HG03045 (cell line): ENCODE data around the gene LRCH1.
A peak's percentile ranks its signal among the peaks of the same experiment; 100 is the strongest.

Experiments used
- ATAC-seq: cut with Tn5 transposase; IDR thresholded peaks from one replicate; pipeline ENCODE4 v1.9.1; 2021; ENCODE audit warnings: mild to moderate bottlenecking, moderate library complexity; ENCODE audit not compliant: unreplicated experiment

Gene LRCH1

GRCh38 chr13:46609052-46609451 lies 56.1 kb downstream of the LRCH1 start:
- no peak for ATAC-seq

- ATAC-seq = no peak
Measured at GRCh38 chr13:46609726-46610125, 56.8 kb downstream of the LRCH1 start.

- no peak for ATAC-seq
Measured at GRCh38 chr13:46612267-46612666, 59.3 kb downstream of the LRCH1 start.

- no peak for ATAC-seq
Measured at GRCh38 chr13:46613409-46614049, 60.6 kb downstream of the LRCH1 start.

- no peak for ATAC-seq
Measured at GRCh38 chr13:46614582-46614981, 61.6 kb downstream of the LRCH1 start.

GRCh38 chr13:46615888-46616531 lies 63.0 kb downstream of the LRCH1 start:
- no peak for ATAC-seq

- ATAC-seq = no peak
Measured at GRCh38 chr13:46617229-46617721, 64.3 kb downstream of the LRCH1 start.

- no peak for ATAC-seq
Measured at GRCh38 chr13:46617885-46618284, 64.9 kb downstream of the LRCH1 start.

GRCh38 chr13:46618694-46619254 lies 65.8 kb downstream of the LRCH1 start:
- no peak for ATAC-seq

GRCh38 chr13:46620029-46620428 lies 67.1 kb downstream of the LRCH1 start:
- no peak for ATAC-seq

- no peak for ATAC-seq
Measured at GRCh38 chr13:46620471-46620870, 67.5 kb downstream of the LRCH1 start.

GRCh38 chr13:46621133-46621532 lies 68.2 kb downstream of the LRCH1 start:
- no peak for ATAC-seq

- ATAC-seq = no peak
Measured at GRCh38 chr13:46621792-46622629, 69.0 kb downstream of the LRCH1 start.

GRCh38 chr13:46622630-46623256 lies 69.8 kb downstream of the LRCH1 start:
- ATAC-seq = no peak

GRCh38 chr13:46624353-46624752 lies 71.4 kb downstream of the LRCH1 start:
- ATAC-seq = peak; percentile 48

- ATAC-seq = no peak
Measured at GRCh38 chr13:46624821-46625220, 71.9 kb downstream of the LRCH1 start.

GRCh38 chr13:46627462-46627861 lies 74.5 kb downstream of the LRCH1 start:
- ATAC-seq = no peak

GRCh38 chr13:46628622-46629365 lies 75.8 kb downstream of the LRCH1 start:
- no peak for ATAC-seq

GRCh38 chr13:46629811-46630413 lies 76.9 kb downstream of the LRCH1 start:
- ATAC-seq = no peak
